GM23338 (cell line): ENCODE data around the gene CORO2A. TPM values are rescaled to one million over a fixed set of nuclear protein-coding genes. Genes with fewer than 3 reads are reported as not detected.
A peak's percentile ranks its signal among the peaks of the same experiment; 100 is the strongest.

Experiments used
- CREB1 ChIP-seq: fragments of 250-450 bp; sonication (Bioruptor Pico); IDR thresholded peaks from 2 replicates; pipeline ENCODE4 v1.5.0; 2020; ENCODE audit warnings: low read depth, mild to moderate bottlenecking, moderate library complexity
- EZH2 ChIP-seq: fragments of 200-600 bp; sonication (generic); IDR thresholded peaks from one replicate; pipeline ENCODE4 v1.8.0; 2017; ENCODE audit warnings: antibody characterized with exemption, mild to moderate bottlenecking, low read depth; ENCODE audit not compliant: unreplicated experiment
- EZH2phosphoT487 ChIP-seq: fragments of 200-600 bp; sonication (generic); IDR thresholded peaks from one replicate; pipeline ENCODE4 v1.8.1; 2018; ENCODE audit warnings: antibody characterized with exemption; ENCODE audit not compliant: unreplicated experiment
- JUNB ChIP-seq: IDR thresholded peaks from one replicate; pipeline ENCODE4 v1.6.1; 2016; ENCODE audit warnings: antibody characterized with exemption; ENCODE audit not compliant: unreplicated experiment
- NANOG ChIP-seq: IDR thresholded peaks from 2 replicates; pipeline ENCODE4 v1.6.1; 2016; ENCODE audit warnings: antibody characterized with exemption, borderline replicate concordance
- POLR2AphosphoS5 ChIP-seq: IDR thresholded peaks from 2 replicates; pipeline ENCODE4 v1.6.1; 2016; ENCODE audit warnings: antibody characterized with exemption, low read depth
- REST ChIP-seq: IDR thresholded peaks from one replicate; pipeline ENCODE4 v1.6.1; 2018; ENCODE audit warnings: antibody characterized with exemption; ENCODE audit not compliant: unreplicated experiment
- STAT1 ChIP-seq: IDR thresholded peaks from one replicate; pipeline ENCODE4 v1.6.1; 2016; ENCODE audit warnings: antibody characterized with exemption; ENCODE audit not compliant: unreplicated experiment
- ZNF331 ChIP-seq: fragments of 250-450 bp; sonication (Bioruptor Pico); IDR thresholded peaks from 2 replicates; pipeline ENCODE4 v1.5.0; 2020; ENCODE audit warnings: low read depth, mild to moderate bottlenecking, moderate library complexity
- ZNF462 ChIP-seq: fragments of 250-450 bp; sonication (Bioruptor Pico); IDR thresholded peaks from 2 replicates; pipeline ENCODE4 v1.5.0; 2020; ENCODE audit warnings: mild to moderate bottlenecking, moderate library complexity
- polyA plus RNA-seq: library from polyadenylated mRNA; unstranded; fragments of >200 nt; fragmentation: Nextera tagmentation; extraction: Ambion mirVana; gene quantifications from 2 replicates; pipeline ENCODE4 v1.2.1, GENCODE V29; 2016
- total RNA-seq: library from RNA; depleted of rRNA; stranded (reverse); fragments of >200 nt; shearing (Covaris generic); gene quantifications from 2 replicates; pipeline ENCODE4 v1.2.3, GENCODE V29; 2014

CORO2A gene
- total and polyA plus RNA-seq, 2 experiments from 2014 or later: 12.9 to 27.6 TPM

- TF ChIP-seq ZNF462 (CRISPR knock-in tag) (no peak), NANOG (no peak), EZH2 (no peak), EZH2phosphoT487 (no peak), JUNB (no peak), STAT1 (no peak), REST (no peak), POLR2AphosphoS5 (no peak), CREB1 (CRISPR knock-in tag) (peak; percentile 44), ZNF331 (CRISPR knock-in tag) (no peak)
Measured at GRCh38 chr9:98087420-98088354, 104.8 kb downstream of the CORO2A start (continued).
